Globus pallidus (tissue), 1 donor: ENCODE results near the gene CST1.

Experiments used
- DNase-seq: peaks from one replicate; pipeline ENCODE4 v3.0.0-alpha.2; 2015; ENCODE audit warnings: low spot score

The CST1 gene

DNA sequence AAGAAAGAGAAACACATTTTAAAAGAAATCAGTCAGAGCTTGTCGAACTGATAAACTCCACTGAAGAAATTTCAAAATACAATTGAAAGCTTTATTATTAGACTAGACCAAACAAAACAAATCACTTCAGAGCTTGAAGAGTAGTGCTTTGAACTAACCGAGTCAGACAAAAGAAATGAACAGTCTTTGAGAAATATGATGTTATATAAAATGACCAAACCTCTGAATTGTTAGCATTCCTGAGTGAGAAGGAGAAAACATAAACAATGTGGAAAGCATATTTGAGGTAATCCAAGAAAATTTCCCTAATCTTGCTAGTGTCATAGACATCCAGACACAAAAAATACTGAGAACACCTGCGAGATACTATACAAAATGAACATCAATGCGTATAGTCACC lies 48.7 kb downstream of the CST1 start:
- DNase-seq: no peak

DNA sequence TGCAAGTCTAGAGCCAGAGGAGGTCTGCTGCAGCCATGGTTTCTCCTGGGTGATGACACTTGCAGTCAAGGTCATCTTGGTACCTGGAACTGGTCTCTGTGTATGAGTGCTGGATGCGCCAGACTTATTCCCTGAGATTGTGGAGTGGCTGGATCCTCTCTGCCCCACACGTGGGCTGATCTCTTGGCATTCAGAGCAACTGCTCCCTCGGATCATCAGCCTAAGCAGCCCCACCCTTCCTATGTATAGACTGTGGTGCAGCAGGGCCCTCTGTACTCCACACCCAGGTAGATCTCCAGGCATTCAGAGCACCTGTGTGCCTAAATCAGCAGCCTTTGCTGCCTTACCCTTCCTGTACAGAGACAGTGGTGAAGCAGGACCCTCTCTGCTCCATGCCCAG lies 49.8 kb downstream of the CST1 start:
- no peak for DNase-seq

DNA sequence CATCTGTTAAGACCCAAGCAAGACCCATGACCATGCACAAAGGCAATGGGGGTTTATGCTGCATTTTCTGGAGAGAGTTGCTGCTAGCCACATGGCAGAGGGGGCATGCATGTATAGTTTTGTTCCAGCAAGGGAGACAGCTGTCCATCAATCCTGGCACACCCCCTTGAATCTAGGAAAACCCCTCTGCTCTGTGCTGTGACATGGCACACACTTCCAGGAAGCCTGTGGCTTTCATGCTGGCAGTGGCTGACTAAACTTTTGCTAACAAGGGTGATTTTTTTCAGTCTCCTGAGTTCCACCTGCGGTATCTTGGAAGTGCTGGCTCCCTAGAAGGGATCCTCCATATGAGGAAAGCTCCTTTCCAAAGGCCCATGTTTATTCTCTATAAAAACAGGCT lies 52.8 kb downstream of the CST1 start:
- no peak for DNase-seq
